ENCODE measurements around the gene DNAH6. TPM values are rescaled to one million over a fixed set of nuclear protein-coding genes. Genes with fewer than 3 reads are reported as not detected.

The DNAH6 gene
- total RNA-seq, 1 experiment from 2014 or later: 0.32 TPM

DNA sequence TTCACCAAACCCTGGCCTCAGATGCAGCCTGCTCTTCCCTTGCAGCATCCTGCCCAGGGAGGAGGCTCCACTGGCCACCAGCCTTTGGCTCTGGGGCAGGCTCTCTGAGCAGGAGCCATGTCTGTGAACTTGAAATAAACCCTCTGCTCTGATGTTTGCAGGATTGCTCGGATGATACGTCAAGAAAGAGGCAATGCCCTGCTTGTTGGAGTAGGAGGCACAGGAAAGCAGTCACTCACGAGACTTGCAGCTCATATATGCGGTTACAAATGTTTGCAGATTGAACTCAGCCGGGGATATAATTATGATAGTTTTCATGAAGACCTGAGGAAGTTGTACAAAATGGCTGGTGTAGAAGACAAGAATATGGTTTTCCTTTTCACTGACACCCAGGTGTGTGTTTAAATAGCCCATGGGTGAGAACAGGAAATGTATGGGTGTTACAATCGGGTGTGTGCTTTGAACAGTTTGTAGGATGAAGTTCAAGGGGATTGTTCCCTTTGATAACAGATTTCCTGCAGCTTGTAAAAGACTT, 177.9 kb downstream of the DNAH6 start:
- H3K9me3 Mint-ChIP-seq (ENCODE audit: unreplicated experiment): no peaks in the 10 kb centered on the region
- Histone ChIP-seq H3K4me3 (ENCODE audit: low read depth, low read length) (no peak overlapping the region), H3K36me3 (ENCODE audit: control insufficient read depth, insufficient read depth, low read length) (no peaks in the 10 kb centered on the region), H3K9me3 (no peaks in the 10 kb centered on the region), H3K27me3 (replicated peaks; ENCODE audit: control insufficient read depth, insufficient read depth, low read length) (no peaks in the 10 kb centered on the region), H3K4me1 (no peaks in the 10 kb centered on the region)
- H3K27me3 Mint-ChIP-seq (ENCODE audit: insufficient read depth, unreplicated experiment): no peaks in the 10 kb centered on the region
- no peak overlapping the region for H3K4me3 Mint-ChIP-seq (ENCODE audit: unreplicated experiment)
- POLR2A ChIA-PET: no interaction called here
- no peak overlapping the region for H3K27ac Mint-ChIP-seq (ENCODE audit: unreplicated experiment)
- TF ChIP-seq, protein P1, sequence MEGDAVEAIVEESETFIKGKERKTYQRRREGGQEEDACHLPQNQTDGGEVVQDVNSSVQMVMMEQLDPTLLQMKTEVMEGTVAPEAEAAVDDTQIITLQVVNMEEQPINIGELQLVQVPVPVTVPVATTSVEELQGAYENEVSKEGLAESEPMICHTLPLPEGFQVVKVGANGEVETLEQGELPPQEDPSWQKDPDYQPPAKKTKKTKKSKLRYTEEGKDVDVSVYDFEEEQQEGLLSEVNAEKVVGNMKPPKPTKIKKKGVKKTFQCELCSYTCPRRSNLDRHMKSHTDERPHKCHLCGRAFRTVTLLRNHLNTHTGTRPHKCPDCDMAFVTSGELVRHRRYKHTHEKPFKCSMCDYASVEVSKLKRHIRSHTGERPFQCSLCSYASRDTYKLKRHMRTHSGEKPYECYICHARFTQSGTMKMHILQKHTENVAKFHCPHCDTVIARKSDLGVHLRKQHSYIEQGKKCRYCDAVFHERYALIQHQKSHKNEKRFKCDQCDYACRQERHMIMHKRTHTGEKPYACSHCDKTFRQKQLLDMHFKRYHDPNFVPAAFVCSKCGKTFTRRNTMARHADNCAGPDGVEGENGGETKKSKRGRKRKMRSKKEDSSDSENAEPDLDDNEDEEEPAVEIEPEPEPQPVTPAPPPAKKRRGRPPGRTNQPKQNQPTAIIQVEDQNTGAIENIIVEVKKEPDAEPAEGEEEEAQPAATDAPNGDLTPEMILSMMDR (IDR thresholded peaks at IDR 0.05; ENCODE audit: insufficient read depth in 1 of 2, low read depth in 1 of 2, low read length in 1 of 2, severe bottlenecking in 1 of 2, unreplicated experiment in 1 of 2): no peak
- H3K36me3 Mint-ChIP-seq (ENCODE audit: insufficient read depth, unreplicated experiment): no peaks in the 10 kb centered on the region
- intact Hi-C loops (cut with micrococcal nuclease; ENCODE audit: unreplicated experiment): no loop called here
- no peaks in the 10 kb centered on the region for H3K4me1 Mint-ChIP-seq (ENCODE audit: low read depth, unreplicated experiment)
- CTCF ChIA-PET: no interaction called here
- no TSS peak for BruUV-seq (replicated peaks)
- DNase-seq: no peak

DNA sequence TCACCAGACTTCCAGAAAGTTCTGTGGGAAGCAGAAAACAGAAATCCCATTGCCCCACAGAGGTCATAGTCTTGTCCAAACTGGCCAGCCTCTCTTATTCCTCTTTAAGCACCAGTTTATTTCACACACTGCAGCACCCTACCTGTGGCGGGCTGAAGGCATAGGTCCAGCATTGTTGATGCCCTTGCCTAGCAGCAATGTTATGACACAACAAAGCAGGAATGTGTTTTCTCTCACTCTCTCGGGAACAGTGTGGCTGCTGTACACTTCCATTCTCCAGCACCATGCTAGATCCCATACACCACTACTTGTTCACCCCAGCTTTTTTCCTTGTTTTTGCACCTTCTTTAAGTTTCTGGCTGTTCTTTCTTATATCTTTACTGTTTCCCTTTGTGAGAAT, 181.6 kb downstream of the DNAH6 start:
- Mint-ChIP-seq H3K27ac (ENCODE audit: unreplicated experiment) (no peak overlapping the region), H3K4me3 (ENCODE audit: unreplicated experiment) (no peak overlapping the region), H3K27me3 (ENCODE audit: insufficient read depth, unreplicated experiment) (peaks cover 9% of the 10 kb centered on the region), H3K9me3 (ENCODE audit: unreplicated experiment) (peaks cover 15% of the 10 kb centered on the region), H3K4me1 (ENCODE audit: low read depth, unreplicated experiment) (no peaks in the 10 kb centered on the region), H3K36me3 (ENCODE audit: insufficient read depth, unreplicated experiment) (no peaks in the 10 kb centered on the region)
- no peaks in the 10 kb centered on the region for H3K27me3 ChIP-seq (replicated peaks; ENCODE audit: control insufficient read depth, insufficient read depth, low read length)
- H3K4me3 ChIP-seq (ENCODE audit: low read depth, low read length): no peak overlapping the region
- intact Hi-C loops (cut with micrococcal nuclease; ENCODE audit: unreplicated experiment): no loop called here
- BruUV-seq (replicated peaks): no TSS peak
- H3K9me3 ChIP-seq: peaks cover 4% of the 10 kb centered on the region; the same call in 1 of the 2 replicates
- DNase-seq: no peak
- H3K36me3 ChIP-seq (ENCODE audit: control insufficient read depth, insufficient read depth, low read length): no peaks in the 10 kb centered on the region
- TF ChIP-seq, protein P1 (IDR thresholded peaks at IDR 0.05; ENCODE audit: insufficient read depth in 1 of 2, low read depth in 1 of 2, low read length in 1 of 2, severe bottlenecking in 1 of 2, unreplicated experiment in 1 of 2): no peak
- ChIA-PET POLR2A (no interaction called here), CTCF (no interaction called here)
- H3K4me1 ChIP-seq: no peaks in the 10 kb centered on the region

DNA sequence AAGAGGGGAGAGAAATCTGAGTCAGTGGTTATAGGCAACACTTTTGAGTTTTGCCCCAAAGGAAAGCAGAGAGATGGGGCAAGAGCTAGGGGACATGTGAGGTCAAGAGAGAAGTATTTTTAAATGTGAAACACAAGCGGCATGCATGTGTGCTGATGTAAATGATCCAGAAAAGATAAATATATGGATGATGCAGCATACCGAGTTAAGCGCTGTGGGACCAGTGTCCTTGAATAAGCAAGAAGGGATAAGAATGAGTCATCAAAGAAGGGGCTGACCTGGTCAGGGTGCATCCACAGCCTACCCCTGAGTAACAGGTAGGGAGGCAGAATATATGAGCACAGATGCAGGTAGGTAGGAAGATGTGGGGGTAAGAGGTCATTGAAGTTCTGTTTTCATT, 183.7 kb downstream of the DNAH6 start:
- Histone ChIP-seq H3K36me3 (ENCODE audit: control insufficient read depth, insufficient read depth, low read length) (no peaks in the 10 kb centered on the region), H3K27me3 (replicated peaks; ENCODE audit: control insufficient read depth, insufficient read depth, low read length) (no peaks in the 10 kb centered on the region), H3K4me1 (no peaks in the 10 kb centered on the region), H3K4me3 (ENCODE audit: low read depth, low read length) (no peak overlapping the region), H3K9me3 (peaks cover 6% of the 10 kb centered on the region; the same call in 1 of the 2 replicates)
- Mint-ChIP-seq H3K9me3 (ENCODE audit: unreplicated experiment) (peaks cover 15% of the 10 kb centered on the region), H3K36me3 (ENCODE audit: insufficient read depth, unreplicated experiment) (no peaks in the 10 kb centered on the region), H3K27ac (ENCODE audit: unreplicated experiment) (no peak overlapping the region), H3K4me3 (ENCODE audit: unreplicated experiment) (no peak overlapping the region), H3K27me3 (ENCODE audit: insufficient read depth, unreplicated experiment) (peaks cover 9% of the 10 kb centered on the region), H3K4me1 (ENCODE audit: low read depth, unreplicated experiment) (no peaks in the 10 kb centered on the region)
- DNase-seq: no peak
- POLR2A ChIA-PET: no interaction called here
- CTCF ChIA-PET: no interaction called here
- BruUV-seq (replicated peaks): no TSS peak
- TF ChIP-seq, protein P1 (IDR thresholded peaks at IDR 0.05; ENCODE audit: insufficient read depth in 1 of 2, low read depth in 1 of 2, low read length in 1 of 2, severe bottlenecking in 1 of 2, unreplicated experiment in 1 of 2): no peak
- intact Hi-C loops (cut with micrococcal nuclease; ENCODE audit: unreplicated experiment): no loop called here

Data from Caco-2 (cell line).